IMR-90 (cell line): ENCODE data around the gene PNMA1. TPM values are rescaled to one million over a fixed set of nuclear protein-coding genes. Genes with fewer than 3 reads are reported as not detected.

ENCODE experiments used
- ATAC-seq: fragments of 200-7000 bp; cut with Tn5 transposase; 2 replicates; pipeline ENCODE4 v1.9.1; 2020; ENCODE audit warnings: low read depth, mild to moderate bottlenecking, moderate library complexity
- BruUV-seq: library from RNA; stranded (reverse); fragments of 400-500 nt; replicated peaks from 2 replicates; lab custom pipeline; 2021; lab: Mats Ljungman, UMichigan
- CTCF ChIA-PET: fragments of 300-600 bp; formaldehyde crosslinking; extraction: SDS; loops from one replicate; lab custom pipeline; 2021; ENCODE audit warnings: antibody characterized with exemption; lab: Yijun Ruan, JAX
- POLR2A ChIA-PET: fragments of 300-600 bp; sonication (Branson Sonifier 250); formaldehyde crosslinking; loops from one replicate; lab custom pipeline; 2022; ENCODE audit warnings: antibody characterized with exemption; ENCODE audit not compliant: unreplicated experiment; lab: Charles Lee
- DNase-seq: peaks from one replicate; pipeline ENCODE4 v3.0.0; 2013
- H2AFZ ChIP-seq: replicated peaks from 2 replicates; pipeline ENCODE3; 2013; ENCODE audit warnings: low read length, mild to moderate bottlenecking; ENCODE audit not compliant: poor library complexity
- H2AK5ac ChIP-seq: 2 replicates; pipeline ENCODE4 v1.6.1; 2013; ENCODE audit warnings: low read depth, low read length, inconsistent platforms
- H2AK9ac ChIP-seq: replicated peaks from 2 replicates; pipeline ENCODE3; 2013; ENCODE audit warnings: mild to moderate bottlenecking, low read depth, low read length, moderate library complexity; ENCODE audit not compliant: poor library complexity
- H2BK120ac ChIP-seq: 2 replicates; pipeline ENCODE4 v1.6.1; 2013; ENCODE audit warnings: low read depth, low read length, inconsistent platforms
- H2BK15ac ChIP-seq: 3 replicates; pipeline ENCODE4 v1.6.1; 2013; ENCODE audit warnings: low read depth, low read length, inconsistent platforms
- H2BK20ac ChIP-seq: 2 replicates; pipeline ENCODE4 v1.6.1; 2013; ENCODE audit warnings: low read depth, mild to moderate bottlenecking, inconsistent platforms, low read length, moderate library complexity
- H2BK5ac ChIP-seq: 2 replicates; pipeline ENCODE4 v1.6.1; 2013; ENCODE audit warnings: mild to moderate bottlenecking, low read depth, low read length, inconsistent platforms; ENCODE audit not compliant: poor library complexity, severe bottlenecking
- H3K14ac ChIP-seq: replicated peaks from 2 replicates; pipeline ENCODE4 v1.6.1; 2013; ENCODE audit warnings: low read depth, low read length, inconsistent platforms
- H3K18ac ChIP-seq: 2 replicates; pipeline ENCODE4 v1.6.1; 2013; ENCODE audit warnings: low read depth, low read length, control low read depth
- H3K23ac ChIP-seq: 2 replicates; pipeline ENCODE4 v1.6.1; 2013; ENCODE audit warnings: low read depth, low read length, inconsistent platforms
- H3K27ac ChIP-seq: 2 replicates; pipeline ENCODE4 v1.5.1; 2013; ENCODE audit warnings: mild to moderate bottlenecking, control low read depth, low read length; ENCODE audit not compliant: insufficient read depth
- H3K27me3 ChIP-seq: 2 replicates; pipeline ENCODE4 v1.6.1; 2013; ENCODE audit warnings: low read length; ENCODE audit not compliant: control insufficient read depth, insufficient read depth
- H3K36me3 ChIP-seq: 2 replicates; pipeline ENCODE4 v1.6.1; 2013; ENCODE audit warnings: low read length, mixed read lengths; ENCODE audit not compliant: control insufficient read depth, insufficient read depth
- H3K4ac ChIP-seq: 2 replicates; pipeline ENCODE4 v1.6.1; 2013; ENCODE audit warnings: low read depth, low read length, inconsistent platforms
- H3K4me1 ChIP-seq: 2 replicates; pipeline ENCODE4 v1.6.1; 2013; ENCODE audit warnings: low read length, mixed read lengths; ENCODE audit not compliant: control insufficient read depth, insufficient read depth
- H3K4me2 ChIP-seq: 2 replicates; pipeline ENCODE4 v1.6.1; 2013; ENCODE audit warnings: low read depth, mild to moderate bottlenecking, control low read depth, low read length, moderate library complexity
- H3K4me3 ChIP-seq: 2 replicates; pipeline ENCODE4 v1.5.1; 2013; ENCODE audit warnings: low read depth, mild to moderate bottlenecking, control low read depth, low read length, moderate library complexity; ENCODE audit not compliant: insufficient read depth
- H3K56ac ChIP-seq: 2 replicates; pipeline ENCODE4 v1.6.1; 2013; ENCODE audit warnings: low read length, inconsistent platforms; ENCODE audit not compliant: insufficient read depth; ENCODE audit errors: extremely low read depth
- H3K79me1 ChIP-seq, 2 experiments: 2 replicates each; pipeline ENCODE4 v1.6.1; 2013; ENCODE audit warnings: low read length in 2 of 2, inconsistent platforms in 1 of 2, low read depth in 1 of 2
- H3K9ac ChIP-seq: 2 replicates; pipeline ENCODE4 v1.6.1; 2013; ENCODE audit warnings: low read depth, low read length, control low read depth
- H3K9me1 ChIP-seq: 2 replicates; pipeline ENCODE4 v1.6.1; 2013; ENCODE audit warnings: low read length, inconsistent platforms; ENCODE audit not compliant: insufficient read depth
- H3K9me3 ChIP-seq: 2 replicates; pipeline ENCODE4 v1.6.1; 2013; ENCODE audit warnings: low read length; ENCODE audit not compliant: control insufficient read depth, insufficient read depth
- H4K20me1 ChIP-seq: 2 replicates; pipeline ENCODE4 v1.6.1; 2013; ENCODE audit warnings: low read length, inconsistent platforms; ENCODE audit not compliant: insufficient read depth
- H4K5ac ChIP-seq: 2 replicates; pipeline ENCODE4 v1.6.1; 2013; ENCODE audit warnings: mild to moderate bottlenecking, low read depth, low read length, control low read depth
- H4K8ac ChIP-seq, 2 experiments: 2 replicates each; pipeline ENCODE4 v1.6.1; 2013; ENCODE audit warnings: low read depth in 2 of 2, low read length in 2 of 2, control low read depth in 1 of 2, inconsistent platforms in 1 of 2
- H4K91ac ChIP-seq: 2 replicates; pipeline ENCODE4 v1.6.1; 2013; ENCODE audit warnings: low read depth, low read length, inconsistent platforms; ENCODE audit not compliant: insufficient read depth
- BHLHE40 ChIP-seq: fragments of 150-350 bp; IDR thresholded peaks from 2 replicates; pipeline ENCODE4 v1.6.1; 2016; ENCODE audit warnings: mild to moderate bottlenecking, low read depth, low read length
- CEBPB ChIP-seq: IDR thresholded peaks from 2 replicates; pipeline ENCODE4 v1.6.1; 2012; ENCODE audit warnings: low read depth, low read length, improper control_type of control experiment
- CHD1 ChIP-seq: IDR thresholded peaks from 2 replicates; pipeline ENCODE4 v1.6.1; 2012; ENCODE audit warnings: low read depth, low read length, improper control_type of control experiment
- CTCF ChIP-seq: conservative IDR thresholded peaks from 2 replicates; pipeline ENCODE4 v1.5.1; 2012; ENCODE audit warnings: mild to moderate bottlenecking, low read depth, low read length, improper control_type of control experiment
- FOS ChIP-seq: fragments of 150-350 bp; IDR thresholded peaks from 2 replicates; pipeline ENCODE4 v1.6.1; 2016; ENCODE audit warnings: low read depth, low read length
- MAFK ChIP-seq: IDR thresholded peaks from 2 replicates; pipeline ENCODE4 v1.6.1; 2012; ENCODE audit warnings: low read depth, low read length, improper control_type of control experiment
- MAZ ChIP-seq: IDR thresholded peaks from 2 replicates; pipeline ENCODE4 v1.6.1; 2012; ENCODE audit warnings: low read depth, mild to moderate bottlenecking, low read length, improper control_type of control experiment, moderate library complexity, borderline replicate concordance
- MXI1 ChIP-seq: IDR thresholded peaks from 2 replicates; pipeline ENCODE4 v1.6.1; 2012; ENCODE audit warnings: low read depth, mild to moderate bottlenecking, low read length, moderate library complexity, borderline replicate concordance
- NFE2L2 ChIP-seq: fragments of 150-350 bp; IDR thresholded peaks from 2 replicates; pipeline ENCODE4 v1.6.1; 2016; ENCODE audit warnings: low read depth, mild to moderate bottlenecking, low read length
- POLR2A ChIP-seq: IDR thresholded peaks from 2 replicates; pipeline ENCODE4 v1.6.1; 2012; ENCODE audit warnings: mild to moderate bottlenecking, low read depth, low read length
- RCOR1 ChIP-seq: IDR thresholded peaks from 2 replicates; pipeline ENCODE4 v1.6.1; 2012; ENCODE audit warnings: mild to moderate bottlenecking, low read length, improper control_type of control experiment; ENCODE audit not compliant: insufficient replicate concordance
- RFX5 ChIP-seq: IDR thresholded peaks from 2 replicates; pipeline ENCODE4 v1.8.0; 2012; ENCODE audit warnings: low read depth, mild to moderate bottlenecking, low read length, moderate library complexity
- USF2 ChIP-seq: fragments of 150-350 bp; IDR thresholded peaks from 2 replicates; pipeline ENCODE4 v1.6.1; 2017; ENCODE audit warnings: mild to moderate bottlenecking, antibody characterized with exemption, low read length, low read depth
- WGBS, 2 experiments: methylation state at CpG; one replicate each; pipeline versions ENCODE4 v1.1.5 to v1.1.7; 2013; ENCODE audit warnings: missing lambda C conversion rate in 2 of 2; ENCODE audit not compliant: insufficient read length in 1 of 2; ENCODE audit errors: extremely low coverage in 2 of 2; 5-methylcytosine and 5-hydroxymethylcytosine counted together
- dilution Hi-C: fragments of 300-500 bp; cut with HindIII; formaldehyde crosslinking; loops from one replicate; pipeline ENCODE4 v1.14.3; 2018; ENCODE audit warnings: low sequenced_read_pairs; ENCODE audit not compliant: unreplicated experiment
- in situ Hi-C: fragments of 300-500 bp; cut with MboI; formaldehyde crosslinking; loops from 3 replicates; pipeline ENCODE4 v1.14.3; 2019; ENCODE audit warnings: low sequenced_read_pairs, inconsistent platforms, mixed read lengths
- intact Hi-C: fragments of 100-400 bp; cut with micrococcal nuclease; formaldehyde crosslinking; loops from 2 replicates; pipeline ENCODE4 v1.10.0; 2022
- polyA plus RNA-seq, 3 experiments: library from polyadenylated mRNA; depleted of rRNA; stranded (reverse); fragments of >200 nt; gene quantifications; 2 replicates each; pipeline ENCODE4 v1.2.3, GENCODE V29; 2012; ENCODE audit warnings: low replicate concordance in 1 of 3
- total RNA-seq: library from RNA; depleted of rRNA; stranded (reverse); fragments of >200 nt; gene quantifications from 2 replicates; pipeline ENCODE4 v1.2.3, GENCODE V29; 2012

The PNMA1 gene
- total and polyA plus RNA-seq, 2 of the 4 experiments (the other 2 are of a cell fraction): 6.5 to 28.2 TPM

- DNase-seq (no peak), ATAC-seq (no peak)
- no peak overlapping the region for H3K18ac ChIP-seq
- no peak overlapping the region for H3K9ac ChIP-seq
- H4K8ac ChIP-seq: no peak overlapping the region
- peaks cover 14 to 71% of the 10 kb centered on the region in 2 experiments for H3K79me1 ChIP-seq
- no peaks in the 10 kb centered on the region for H3K27me3 ChIP-seq
- TF ChIP-seq CEBPB: no peak
- no peak for TF ChIP-seq BHLHE40
- no peak for TF ChIP-seq USF2
- no peak for TF ChIP-seq NFE2L2
- no peak for TF ChIP-seq FOS
- TF ChIP-seq MXI1: no peak
- TF ChIP-seq CTCF: no peak
- TF ChIP-seq RFX5: no peak
- no peak for TF ChIP-seq POLR2A
- no peak for TF ChIP-seq CHD1
- no peak for TF ChIP-seq MAZ
- TF ChIP-seq RCOR1: no peak
- no peak for TF ChIP-seq MAFK
- no peak overlapping the region for H3K4me2 ChIP-seq
- no peak overlapping the region for H3K4me3 ChIP-seq
- H3K27ac ChIP-seq: no peak overlapping the region
- intact Hi-C loops: no loop called here
- in situ Hi-C loops: no loop called here
- peaks cover 47% of the 10 kb centered on the region for H3K36me3 ChIP-seq
- H3K23ac ChIP-seq: no peak overlapping the region
- ChIA-PET POLR2A (interaction anchor here (0.7 kb wide), 1 partner anchor 19 kb away, joined by 4 read pairs; no protein-coding TSS in a partner anchor), CTCF (interaction anchor here (1.0 kb wide), 1 partner anchor 119 kb away, joined by 4 read pairs; no protein-coding TSS in a partner anchor)
- no peak overlapping the region for H3K56ac ChIP-seq
- no TSS peak for BruUV-seq
- no peak overlapping the region for H4K5ac ChIP-seq
- H4K20me1 ChIP-seq: peaks cover 27% of the 10 kb centered on the region; the same call in 1 of the 2 replicates
- H2BK120ac ChIP-seq: no peak overlapping the region
- H3K14ac ChIP-seq: no peak overlapping the region
- no peak overlapping the region for H3K4ac ChIP-seq
- H2AK5ac ChIP-seq: no peak overlapping the region
- no peak overlapping the region for H2BK15ac ChIP-seq
- H2BK20ac ChIP-seq: no peak overlapping the region
- no peak overlapping the region for H4K91ac ChIP-seq
- no peak overlapping the region for H2AFZ ChIP-seq
- WGBS, 2 experiments: 100% methylated on average over 2 of the region's 3 CpGs; no CpG with 5 or more reads in 1 of the 2 experiments
- no peak overlapping the region for H2BK5ac ChIP-seq
- no peaks in the 10 kb centered on the region for H3K9me3 ChIP-seq
- no peaks in the 10 kb centered on the region for H3K9me1 ChIP-seq
- H3K4me1 ChIP-seq: peaks cover 9% of the 10 kb centered on the region
- no peak overlapping the region for H2AK9ac ChIP-seq
- dilution Hi-C loops: no loop called here
Measured at GRCh38 chr14:73731111-73731510, 16.9 kb upstream of the PNMA1 start.
